Uterus (tissue), 2 donors: Measurements from ENCODE around the gene EXTL2.

Source experiments
- POLR2A ChIP-seq, 2 donors: fragments of 450-650 bp; IDR thresholded peaks; one replicate each; pipeline ENCODE4 v1.6.1; 2016; ENCODE audit warnings: antibody characterized with exemption in 2 of 2, mild to moderate bottlenecking in 1 of 2, moderate library complexity in 1 of 2
- TF ChIP-seq, protein P1 (sequence below), 4 experiments: fragments of 200-600 bp in 2 of 4; fragments of 450-650 bp in 2 of 4; sonication (generic) in 2 of 4; IDR thresholded peaks; one replicate each; pipeline ENCODE4 v1.5.1; 2016 to 2019; ENCODE audit warnings: antibody characterized with exemption in 4 of 4, mild to moderate bottlenecking in 2 of 4, moderate library complexity in 1 of 4

DNA sequence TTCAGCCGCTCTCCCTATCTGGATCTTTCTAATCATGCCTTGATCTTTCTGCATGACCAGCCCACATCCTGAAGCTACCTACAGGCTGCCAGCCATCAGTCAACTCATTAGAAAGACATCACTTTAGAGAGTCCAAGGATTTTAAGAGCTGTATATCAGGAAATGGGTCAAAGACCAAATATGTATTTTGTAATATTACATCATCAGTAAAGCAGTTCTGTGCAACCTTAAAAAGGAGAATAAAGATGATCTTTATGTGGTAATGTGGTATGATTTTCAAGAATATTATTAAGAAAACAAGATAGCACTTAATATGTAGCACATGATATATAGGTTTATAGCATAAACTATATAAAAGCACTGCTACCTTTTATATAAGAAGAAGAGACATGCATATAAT lies 48.9 kb upstream of the EXTL2 start:
- TF ChIP-seq, protein P1, sequence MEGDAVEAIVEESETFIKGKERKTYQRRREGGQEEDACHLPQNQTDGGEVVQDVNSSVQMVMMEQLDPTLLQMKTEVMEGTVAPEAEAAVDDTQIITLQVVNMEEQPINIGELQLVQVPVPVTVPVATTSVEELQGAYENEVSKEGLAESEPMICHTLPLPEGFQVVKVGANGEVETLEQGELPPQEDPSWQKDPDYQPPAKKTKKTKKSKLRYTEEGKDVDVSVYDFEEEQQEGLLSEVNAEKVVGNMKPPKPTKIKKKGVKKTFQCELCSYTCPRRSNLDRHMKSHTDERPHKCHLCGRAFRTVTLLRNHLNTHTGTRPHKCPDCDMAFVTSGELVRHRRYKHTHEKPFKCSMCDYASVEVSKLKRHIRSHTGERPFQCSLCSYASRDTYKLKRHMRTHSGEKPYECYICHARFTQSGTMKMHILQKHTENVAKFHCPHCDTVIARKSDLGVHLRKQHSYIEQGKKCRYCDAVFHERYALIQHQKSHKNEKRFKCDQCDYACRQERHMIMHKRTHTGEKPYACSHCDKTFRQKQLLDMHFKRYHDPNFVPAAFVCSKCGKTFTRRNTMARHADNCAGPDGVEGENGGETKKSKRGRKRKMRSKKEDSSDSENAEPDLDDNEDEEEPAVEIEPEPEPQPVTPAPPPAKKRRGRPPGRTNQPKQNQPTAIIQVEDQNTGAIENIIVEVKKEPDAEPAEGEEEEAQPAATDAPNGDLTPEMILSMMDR (IDR thresholded peaks at IDR 0.05), result no peak
- TF ChIP-seq POLR2A (IDR thresholded peaks at IDR 0.05), result no peak
